Adipose tissue (tissue), 3 donors: ENCODE data around the gene TP53BP1. TPM values are rescaled to one million over a fixed set of nuclear protein-coding genes. Genes with fewer than 3 reads are reported as not detected.
A peak's percentile ranks its signal among the peaks of the same experiment; 100 is the strongest.
"Not testable (repeated sequence)": the region's sequence is repeated elsewhere in the genome, so short reads cannot be mapped to it uniquely, and the experiment has no call there.

Experiments
- H3K27ac ChIP-seq: one replicate; pipeline ENCODE4 v1.5.1; 2013; ENCODE audit warnings: low read depth, low read length
- WGBS, 3 donors: extraction: QIAGEN DNeasy Blood & Tissue Kit; methylation state at CpG; one replicate each; pipeline ENCODE4 v1.1.7; 2013; 5-methylcytosine and 5-hydroxymethylcytosine counted together
- polyA plus RNA-seq, 3 donors: library from polyadenylated mRNA; stranded (reverse); fragments of 200-250 nt; gene quantifications; one replicate each; pipeline ENCODE4 v1.2.3, GENCODE V29; 2013
- donor health status: healthy with polysubstance abuse.
- donor health status: Bipolar disorder and iron deficiency.
- donor health status: healthy.

TP53BP1 gene, protein sequence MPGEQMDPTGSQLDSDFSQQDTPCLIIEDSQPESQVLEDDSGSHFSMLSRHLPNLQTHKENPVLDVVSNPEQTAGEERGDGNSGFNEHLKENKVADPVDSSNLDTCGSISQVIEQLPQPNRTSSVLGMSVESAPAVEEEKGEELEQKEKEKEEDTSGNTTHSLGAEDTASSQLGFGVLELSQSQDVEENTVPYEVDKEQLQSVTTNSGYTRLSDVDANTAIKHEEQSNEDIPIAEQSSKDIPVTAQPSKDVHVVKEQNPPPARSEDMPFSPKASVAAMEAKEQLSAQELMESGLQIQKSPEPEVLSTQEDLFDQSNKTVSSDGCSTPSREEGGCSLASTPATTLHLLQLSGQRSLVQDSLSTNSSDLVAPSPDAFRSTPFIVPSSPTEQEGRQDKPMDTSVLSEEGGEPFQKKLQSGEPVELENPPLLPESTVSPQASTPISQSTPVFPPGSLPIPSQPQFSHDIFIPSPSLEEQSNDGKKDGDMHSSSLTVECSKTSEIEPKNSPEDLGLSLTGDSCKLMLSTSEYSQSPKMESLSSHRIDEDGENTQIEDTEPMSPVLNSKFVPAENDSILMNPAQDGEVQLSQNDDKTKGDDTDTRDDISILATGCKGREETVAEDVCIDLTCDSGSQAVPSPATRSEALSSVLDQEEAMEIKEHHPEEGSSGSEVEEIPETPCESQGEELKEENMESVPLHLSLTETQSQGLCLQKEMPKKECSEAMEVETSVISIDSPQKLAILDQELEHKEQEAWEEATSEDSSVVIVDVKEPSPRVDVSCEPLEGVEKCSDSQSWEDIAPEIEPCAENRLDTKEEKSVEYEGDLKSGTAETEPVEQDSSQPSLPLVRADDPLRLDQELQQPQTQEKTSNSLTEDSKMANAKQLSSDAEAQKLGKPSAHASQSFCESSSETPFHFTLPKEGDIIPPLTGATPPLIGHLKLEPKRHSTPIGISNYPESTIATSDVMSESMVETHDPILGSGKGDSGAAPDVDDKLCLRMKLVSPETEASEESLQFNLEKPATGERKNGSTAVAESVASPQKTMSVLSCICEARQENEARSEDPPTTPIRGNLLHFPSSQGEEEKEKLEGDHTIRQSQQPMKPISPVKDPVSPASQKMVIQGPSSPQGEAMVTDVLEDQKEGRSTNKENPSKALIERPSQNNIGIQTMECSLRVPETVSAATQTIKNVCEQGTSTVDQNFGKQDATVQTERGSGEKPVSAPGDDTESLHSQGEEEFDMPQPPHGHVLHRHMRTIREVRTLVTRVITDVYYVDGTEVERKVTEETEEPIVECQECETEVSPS (N-terminal part only)
- 1 to 10 TPM; 5.2 to 8.6 (median 5.5) TPM for polyA plus RNA-seq

DNA sequence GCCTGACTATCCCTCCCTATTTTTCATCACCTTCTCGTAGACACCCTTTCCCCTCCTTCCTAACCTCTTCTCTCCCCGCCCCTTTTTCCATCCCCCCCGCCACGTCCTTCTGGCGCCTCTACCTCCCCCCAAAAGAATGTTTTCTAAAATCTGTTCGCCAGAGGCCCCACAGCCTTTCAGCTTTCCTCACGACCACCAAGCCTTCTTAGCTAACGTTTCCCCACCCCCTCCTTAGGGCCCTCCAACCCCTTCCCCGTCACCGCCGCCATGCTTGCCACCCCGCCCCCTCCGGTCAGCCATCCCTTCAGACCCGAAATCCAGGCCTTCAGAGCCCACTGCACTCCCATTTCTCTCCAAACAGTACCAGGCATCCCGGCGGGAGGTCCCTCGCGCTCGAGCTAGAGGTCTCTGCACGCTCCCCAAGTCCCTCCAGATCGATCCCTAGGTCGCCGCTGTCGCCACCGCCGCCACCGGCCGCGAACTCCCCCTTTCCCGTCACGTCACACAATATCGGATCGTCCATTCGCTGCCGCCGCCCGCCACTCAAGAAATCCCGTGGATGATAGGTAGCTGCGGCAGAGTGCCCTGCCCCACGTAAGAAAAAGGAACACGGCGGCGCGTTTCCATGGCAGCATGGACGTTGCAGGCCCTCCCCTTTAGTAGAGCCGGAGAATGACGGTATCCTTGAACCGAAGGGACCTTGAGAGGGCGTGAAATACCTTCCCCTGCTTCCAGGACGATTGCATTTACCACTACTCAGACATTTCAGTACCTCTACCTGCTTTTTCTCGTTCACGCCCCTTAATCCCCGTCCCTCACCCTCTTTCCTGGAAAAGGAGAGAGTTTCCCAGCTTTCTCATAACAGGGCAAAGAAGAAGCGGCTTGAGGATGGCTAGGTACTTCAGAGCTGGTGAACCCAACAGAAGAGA, at the start of gene TP53BP1:
Gene TP53BP1, minus strand, starts transcription at position 484 of the 929 bp plus-strand sequence. Its CDS starts 113 bp downstream, at position 371.
- 1% methylated on average over 54 of the region's 54 CpGs for WGBS, 3 donors
- peak within 1 kb of the TSS; percentile 72 for H3K27ac ChIP-seq

DNA sequence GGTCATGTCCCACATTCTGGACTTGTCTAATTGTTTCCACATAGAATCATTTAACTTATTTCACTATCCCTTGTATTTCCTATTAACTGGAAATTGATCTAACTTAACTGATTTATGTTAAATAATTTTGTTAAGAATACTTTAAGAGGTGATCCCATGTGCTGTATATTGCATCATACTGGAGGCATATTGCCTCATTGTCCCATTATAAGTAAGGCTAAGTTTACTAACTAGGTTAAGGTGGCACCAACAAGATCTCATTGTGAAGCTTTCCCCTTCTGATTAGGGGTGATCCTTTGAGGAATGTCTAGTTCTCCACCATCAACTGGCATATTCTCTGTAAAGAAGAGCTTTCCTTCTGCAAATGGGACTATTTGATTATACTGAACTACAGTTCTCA, 48.8 kb upstream of the TP53BP1 start:
- no peak overlapping the region for H3K27ac ChIP-seq

DNA sequence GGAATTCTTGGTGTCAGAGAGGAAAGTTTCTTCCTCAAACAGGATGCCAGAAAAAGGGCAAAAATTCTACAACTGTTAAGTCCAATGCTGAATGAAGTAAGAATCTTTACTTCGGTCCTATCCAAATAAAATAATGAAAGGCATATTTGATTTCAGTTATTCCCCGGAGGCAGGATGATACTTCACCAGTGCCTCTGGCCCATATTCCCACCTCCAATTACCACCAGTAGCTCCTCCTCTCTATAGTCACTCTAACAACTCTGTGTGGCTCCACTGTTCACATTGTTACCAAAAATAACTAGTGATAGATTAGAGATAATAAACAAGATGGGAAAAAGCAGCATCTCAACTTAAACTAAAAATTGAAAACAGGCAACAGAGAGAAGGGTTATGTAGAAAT, 45.1 kb upstream of the TP53BP1 start:
- WGBS, 3 donors = 74 to 78% (median 75%) methylated on average over 2 of the region's 2 CpGs
- no peak overlapping the region for H3K27ac ChIP-seq

DNA sequence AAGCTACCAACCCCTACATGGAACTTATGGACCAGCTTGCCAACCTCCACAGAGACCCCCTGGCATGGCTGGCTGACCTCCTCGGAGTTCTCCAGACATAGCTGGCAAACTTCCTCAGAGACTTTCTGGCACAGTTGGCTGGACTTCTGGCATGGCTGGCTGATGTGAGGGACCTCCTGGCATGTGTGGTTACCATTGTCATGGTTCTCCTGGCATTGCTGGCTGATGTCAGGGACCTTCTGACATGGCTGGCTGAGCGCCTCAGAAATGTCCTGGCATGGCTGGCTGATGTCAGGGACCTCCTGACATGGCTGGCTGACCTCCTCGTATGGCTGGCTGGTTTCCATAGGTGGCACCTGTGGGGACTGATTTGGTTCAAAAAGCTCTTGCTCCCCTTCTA, 41.9 kb upstream of the TP53BP1 start:
- H3K27ac ChIP-seq = no peak overlapping the region
- WGBS, 3 donors = 87 to 92% (median 88%) methylated on average over 3 of the region's 3 CpGs

DNA sequence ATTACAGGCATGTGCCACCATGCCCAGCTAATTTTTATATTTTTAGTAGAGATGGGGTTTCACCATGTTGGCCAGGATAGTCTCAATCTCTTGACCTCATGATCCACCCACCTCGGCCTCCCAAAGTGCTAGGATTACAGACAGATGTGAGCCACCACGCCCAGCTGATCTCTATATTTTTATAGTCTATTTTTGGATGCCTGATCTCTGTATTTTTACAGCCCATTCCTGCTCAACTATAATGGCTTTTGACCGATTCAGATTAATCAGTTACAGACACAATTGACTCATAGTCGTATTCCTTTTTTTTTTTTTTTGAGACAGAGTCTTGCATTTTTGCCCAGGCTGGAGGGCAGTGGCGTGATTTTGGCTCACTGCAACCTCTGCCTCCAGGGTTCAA, 39.9 kb upstream of the TP53BP1 start:
- not testable (repeated sequence) for H3K27ac ChIP-seq
- 85 to 93% (median 88%) methylated on average over 5 of the region's 5 CpGs for WGBS, 3 donors

DNA sequence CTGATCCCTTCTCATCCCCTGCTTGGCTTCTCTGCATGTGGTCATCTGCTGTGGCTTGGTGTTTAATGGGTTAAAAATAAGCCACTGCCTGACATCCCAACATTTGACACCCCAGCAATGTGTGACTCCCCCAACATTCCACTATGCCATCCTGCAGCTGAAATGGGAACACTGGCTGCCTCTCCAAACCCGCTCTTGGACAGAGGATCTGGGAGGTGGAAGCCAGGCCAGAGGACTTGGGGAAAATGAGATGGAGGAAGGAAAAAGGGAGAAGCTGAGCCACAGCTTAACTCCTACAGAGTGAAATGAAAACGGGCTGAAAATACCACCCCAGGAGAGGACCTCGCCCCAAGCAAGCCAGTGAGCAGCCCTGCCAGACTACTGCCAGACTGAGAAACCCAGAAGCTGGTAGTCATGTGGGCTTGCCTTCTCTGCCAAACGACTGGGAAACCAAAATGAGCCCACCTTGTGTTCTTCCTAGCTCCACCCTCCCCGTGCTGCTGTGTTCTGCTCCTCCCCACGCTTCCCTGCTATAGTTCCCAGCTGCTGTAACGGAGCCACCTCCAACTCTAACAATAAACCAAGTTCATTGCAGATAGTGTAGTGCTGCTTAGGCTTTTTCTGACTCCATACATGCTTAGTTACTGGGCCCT, 38.2 kb upstream of the TP53BP1 start:
- H3K27ac ChIP-seq = no peak overlapping the region

DNA sequence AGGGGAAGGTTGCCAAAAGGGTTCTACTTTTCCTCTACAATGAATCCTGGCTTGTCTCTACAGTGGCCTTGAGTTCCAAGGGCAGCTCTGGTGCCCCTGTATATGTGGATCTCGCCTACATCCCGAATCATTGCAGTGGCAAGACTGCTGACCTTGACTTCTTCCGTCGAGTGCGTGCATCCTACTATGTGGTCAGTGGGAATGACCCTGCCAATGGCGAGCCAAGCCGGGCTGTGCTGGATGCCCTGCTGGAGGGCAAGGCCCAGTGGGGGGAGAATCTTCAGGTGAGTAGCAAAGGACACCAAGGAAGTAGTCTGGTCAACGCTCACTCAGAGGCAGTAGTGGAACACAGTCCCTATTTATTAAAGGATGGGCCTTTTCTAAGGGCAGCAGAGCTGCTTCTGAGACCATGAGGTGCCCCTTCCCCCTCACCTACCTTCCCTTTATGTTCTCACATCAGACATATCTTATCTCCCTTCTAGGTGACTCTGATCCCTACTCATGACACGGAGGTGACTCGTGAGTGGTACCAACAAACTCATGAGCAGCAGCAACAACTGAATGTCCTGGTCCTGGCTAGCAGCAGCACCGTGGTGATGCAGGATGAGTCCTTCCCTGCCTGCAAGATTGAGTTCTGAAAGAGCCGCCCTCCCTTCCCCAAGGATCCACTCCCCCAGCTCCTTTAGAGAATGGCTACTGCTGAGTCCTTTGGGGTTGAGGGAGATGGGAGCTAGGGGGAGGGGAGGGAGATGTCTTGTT, 36.8 kb upstream of the TP53BP1 start:
- 84 to 95% (median 93%) methylated on average over 12 of the region's 12 CpGs for WGBS, 3 donors
- no peak overlapping the region for H3K27ac ChIP-seq

More for the DNA sequence above, 38.2 kb upstream of the TP53BP1 start:
- 37 to 48% (median 38%) methylated on average over 7 of the region's 7 CpGs for whole genome bisulfite sequencing, 3 donors

DNA sequence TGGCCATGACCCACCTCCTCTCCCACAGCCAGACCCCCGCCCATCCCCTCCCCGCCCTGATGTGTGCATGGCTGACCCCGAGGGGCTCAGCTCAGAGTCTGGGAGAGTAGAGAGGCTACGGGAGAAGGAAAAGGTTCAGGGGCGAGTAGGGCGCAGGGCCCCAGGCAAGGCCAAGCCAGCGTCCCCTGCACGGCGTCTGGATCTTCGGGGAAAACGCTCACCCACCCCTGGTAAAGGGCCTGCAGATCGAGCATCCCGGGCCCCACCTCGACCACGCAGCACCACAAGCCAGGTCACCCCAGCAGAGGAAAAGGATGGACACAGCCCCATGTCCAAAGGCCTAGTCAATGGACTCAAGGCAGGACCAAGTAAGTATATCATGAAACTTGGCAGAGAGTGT, 36.2 kb upstream of the TP53BP1 start:
- 93 to 95% (median 94%) methylated on average over 15 of the region's 15 CpGs for WGBS, 3 donors
- no peak overlapping the region for H3K27ac ChIP-seq

DNA sequence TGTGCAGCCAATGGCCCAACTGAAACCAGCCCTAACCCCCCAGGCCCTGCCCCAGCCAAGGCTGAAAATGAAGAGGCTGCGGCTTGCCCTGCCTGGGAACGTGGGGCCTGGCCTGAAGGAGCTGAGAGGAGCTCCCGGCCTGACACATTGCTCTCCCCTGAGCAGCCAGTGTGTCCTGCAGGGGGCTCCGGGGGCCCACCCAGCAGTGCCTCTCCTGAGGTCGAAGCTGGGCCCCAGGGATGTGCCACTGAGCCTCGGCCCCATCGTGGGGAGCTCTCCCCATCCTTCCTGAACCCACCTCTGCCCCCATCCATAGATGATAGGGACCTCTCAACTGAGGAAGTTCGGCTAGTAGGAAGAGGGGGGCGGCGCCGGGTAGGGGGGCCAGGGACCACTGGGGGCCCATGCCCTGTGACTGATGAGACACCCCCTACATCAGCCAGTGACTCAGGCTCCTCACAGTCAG, 35.6 kb upstream of the TP53BP1 start:
- no peak overlapping the region for H3K27ac ChIP-seq
- 79 to 89% (median 88%) methylated on average over 10 to 11 of the region's 11 CpGs for WGBS, 3 donors

DNA sequence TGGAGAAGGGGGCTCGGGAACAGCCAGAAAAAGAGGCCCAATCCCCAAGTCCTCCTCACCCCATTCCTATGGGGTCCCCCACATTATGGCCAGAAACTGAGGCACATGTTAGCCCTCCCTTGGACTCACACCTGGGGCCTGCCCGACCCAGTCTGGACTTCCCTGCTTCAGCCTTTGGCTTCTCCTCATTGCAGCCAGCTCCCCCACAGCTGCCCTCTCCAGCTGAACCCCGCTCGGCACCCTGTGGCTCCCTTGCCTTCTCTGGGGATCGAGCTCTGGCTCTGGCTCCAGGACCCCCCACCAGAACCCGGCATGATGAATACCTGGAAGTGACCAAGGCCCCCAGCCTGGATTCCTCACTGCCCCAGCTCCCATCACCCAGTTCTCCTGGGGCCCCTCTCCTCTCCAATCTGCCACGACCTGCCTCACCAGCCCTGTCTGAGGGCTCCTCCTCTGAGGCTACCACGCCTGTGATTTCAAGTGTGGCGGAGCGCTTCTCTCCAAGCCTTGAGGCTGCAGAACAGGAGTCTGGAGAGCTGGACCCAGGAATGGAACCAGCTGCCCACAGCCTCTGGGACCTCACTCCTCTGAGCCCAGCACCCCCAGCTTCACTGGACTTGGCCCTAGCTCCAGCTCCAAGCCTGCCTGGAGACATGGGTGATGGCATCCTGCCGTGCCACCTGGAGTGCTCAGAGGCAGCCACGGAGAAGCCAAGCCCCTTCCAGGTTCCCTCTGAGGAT, 35.0 kb upstream of the TP53BP1 start:
- no peak overlapping the region for H3K27ac ChIP-seq
- 81 to 87% (median 87%) methylated on average over 12 of the region's 12 CpGs for WGBS, 3 donors

DNA sequence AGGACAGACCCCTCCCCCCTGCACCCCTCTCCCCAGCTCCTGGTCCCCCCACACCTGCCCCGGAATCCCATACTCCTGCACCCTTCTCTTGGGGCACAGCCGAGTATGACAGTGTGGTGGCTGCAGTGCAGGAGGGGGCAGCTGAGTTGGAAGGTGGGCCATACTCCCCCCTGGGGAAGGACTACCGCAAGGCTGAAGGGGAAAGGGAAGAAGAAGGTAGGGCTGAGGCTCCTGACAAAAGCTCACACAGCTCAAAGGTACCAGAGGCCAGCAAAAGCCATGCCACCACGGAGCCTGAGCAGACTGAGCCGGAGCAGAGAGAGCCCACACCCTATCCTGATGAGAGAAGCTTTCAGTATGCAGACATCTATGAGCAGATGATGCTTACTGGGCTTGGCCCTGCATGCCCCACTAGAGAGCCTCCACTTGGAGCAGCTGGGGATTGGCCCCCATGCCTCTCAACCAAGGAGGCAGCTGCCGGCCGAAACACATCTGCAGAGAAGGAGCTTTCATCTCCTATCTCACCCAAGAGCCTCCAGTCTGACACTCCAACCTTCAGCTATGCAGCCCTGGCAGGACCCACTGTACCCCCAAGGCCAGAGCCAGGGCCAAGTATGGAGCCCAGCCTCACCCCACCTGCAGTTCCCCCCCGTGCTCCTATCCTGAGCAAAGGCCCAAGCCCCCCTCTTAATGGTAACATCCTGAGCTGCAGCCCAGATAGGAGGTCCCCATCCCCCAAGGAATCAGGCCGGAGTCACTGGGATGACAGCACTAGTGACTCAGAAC, 34.3 kb upstream of the TP53BP1 start:
- 75 to 86% (median 86%) methylated on average over 9 of the region's 9 CpGs for WGBS, 3 donors
- H3K27ac ChIP-seq = no peak overlapping the region

DNA sequence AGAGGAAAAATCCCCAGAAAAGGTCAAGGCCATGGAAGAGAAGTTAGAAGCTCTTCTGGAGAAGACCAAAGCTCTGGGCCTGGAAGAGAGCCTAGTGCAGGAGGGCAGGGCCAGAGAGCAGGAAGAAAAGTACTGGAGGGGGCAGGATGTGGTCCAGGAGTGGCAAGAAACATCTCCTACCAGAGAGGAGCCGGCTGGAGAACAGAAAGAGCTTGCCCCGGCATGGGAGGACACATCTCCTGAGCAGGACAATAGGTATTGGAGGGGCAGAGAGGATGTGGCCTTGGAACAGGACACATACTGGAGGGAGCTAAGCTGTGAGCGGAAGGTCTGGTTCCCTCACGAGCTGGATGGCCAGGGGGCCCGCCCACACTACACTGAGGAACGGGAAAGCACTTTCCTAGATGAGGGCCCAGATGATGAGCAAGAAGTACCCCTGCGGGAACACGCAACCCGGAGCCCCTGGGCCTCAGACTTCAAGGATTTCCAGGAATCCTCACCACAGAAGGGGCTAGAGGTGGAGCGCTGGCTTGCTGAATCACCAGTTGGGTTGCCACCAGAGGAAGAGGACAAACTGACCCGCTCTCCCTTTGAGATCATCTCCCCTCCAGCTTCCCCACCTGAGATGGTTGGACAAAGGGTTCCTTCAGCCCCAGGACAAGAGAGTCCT, 33.4 kb upstream of the TP53BP1 start:
- no peak overlapping the region for H3K27ac ChIP-seq
- 78 to 88% (median 83%) methylated on average over 11 of the region's 11 CpGs for WGBS, 3 donors

DNA sequence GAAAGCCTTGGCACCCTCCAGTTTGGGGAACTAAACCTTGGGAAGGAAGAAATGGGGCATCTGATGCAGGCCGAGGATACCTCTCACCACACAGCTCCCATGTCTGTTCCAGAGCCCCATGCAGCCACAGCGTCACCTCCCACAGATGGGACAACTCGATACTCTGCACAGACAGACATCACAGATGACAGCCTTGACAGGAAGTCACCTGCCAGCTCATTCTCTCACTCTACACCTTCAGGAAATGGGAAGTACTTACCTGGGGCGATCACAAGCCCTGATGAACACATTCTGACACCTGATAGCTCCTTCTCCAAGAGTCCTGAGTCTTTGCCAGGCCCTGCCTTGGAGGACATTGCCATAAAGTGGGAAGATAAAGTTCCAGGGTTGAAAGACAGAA, 32.2 kb upstream of the TP53BP1 start:
- H3K27ac ChIP-seq = no peak overlapping the region
- WGBS, 3 donors = 80 to 88% (median 87%) methylated on average over 4 of the region's 4 CpGs

DNA sequence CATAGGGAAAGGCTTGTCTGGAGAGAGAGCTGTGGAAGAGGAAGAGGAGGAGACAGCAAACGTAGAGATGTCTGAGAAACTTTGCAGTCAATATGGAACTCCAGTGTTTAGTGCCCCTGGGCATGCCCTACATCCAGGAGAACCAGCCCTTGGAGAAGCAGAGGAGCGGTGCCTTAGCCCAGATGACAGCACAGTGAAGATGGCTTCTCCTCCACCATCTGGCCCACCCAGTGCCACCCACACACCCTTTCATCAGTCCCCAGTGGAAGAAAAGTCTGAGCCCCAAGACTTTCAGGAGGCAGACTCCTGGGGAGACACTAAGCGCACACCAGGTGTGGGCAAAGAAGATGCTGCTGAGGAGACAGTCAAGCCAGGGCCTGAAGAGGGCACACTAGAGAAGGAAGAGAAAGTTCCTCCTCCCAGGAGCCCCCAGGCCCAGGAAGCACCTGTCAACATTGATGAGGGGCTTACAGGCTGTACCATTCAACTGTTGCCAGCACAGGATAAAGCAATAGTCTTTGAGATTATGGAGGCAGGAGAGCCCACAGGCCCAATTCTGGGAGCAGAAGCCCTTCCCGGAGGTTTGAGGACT, 31.4 kb upstream of the TP53BP1 start:
- no peak overlapping the region for H3K27ac ChIP-seq
- WGBS, 3 donors = 90 to 94% (median 91%) methylated on average over 4 of the region's 4 CpGs
